HG02623 (cell line): ENCODE measurements around the gene FOXM1.

Experiments
- ATAC-seq: cut with Tn5 transposase; IDR thresholded peaks from one replicate; pipeline ENCODE4 v1.9.1; 2021; ENCODE audit warnings: moderate library complexity; ENCODE audit not compliant: unreplicated experiment

FOXM1 gene

GRCh38 chr12:2811801-2812200 lies 65.2 kb downstream of the FOXM1 start:
- no peak for ATAC-seq
